CD4-positive, alpha-beta memory T cell (primary cell): ENCODE measurements around the gene TOLLIP. TPM values are rescaled to one million over a fixed set of nuclear protein-coding genes. Genes with fewer than 3 reads are reported as not detected.
A peak's percentile ranks its signal among the peaks of the same experiment; 100 is the strongest.

ENCODE experiments used
- CTCF ChIA-PET: fragments of 350-600 bp; sonication (Branson Sonifier 250); formaldehyde crosslinking; loops from one replicate; lab custom pipeline; 2021; ENCODE audit warnings: inconsistent platforms; ENCODE audit not compliant: partially characterized antibody; lab: Charles Lee
- POLR2A ChIA-PET: fragments of 350-600 bp; sonication (Branson Sonifier 250); formaldehyde crosslinking; loops from one replicate; lab custom pipeline; 2021; ENCODE audit not compliant: partially characterized antibody; lab: Charles Lee
- DNase-seq, 5 donors: peaks; one replicate each; pipeline versions ENCODE4 v3.0.0 to v3.0.0-alpha.2; 2020 to 2022; ENCODE audit warnings: mixed read lengths in 1 of 5
- H3K27ac ChIP-seq: one replicate; pipeline ENCODE4 v1.7.0; 2013; ENCODE audit warnings: low read depth, low read length
- H3K27me3 ChIP-seq: 2 replicates; pipeline ENCODE4 v1.7.0; 2013; ENCODE audit warnings: mild to moderate bottlenecking, low read length, moderate library complexity; ENCODE audit not compliant: insufficient read depth
- H3K36me3 ChIP-seq: 2 replicates; pipeline ENCODE4 v1.7.0; 2013; ENCODE audit warnings: mild to moderate bottlenecking, low read length, moderate library complexity; ENCODE audit not compliant: insufficient read depth
- H3K4me1 ChIP-seq: 2 replicates; pipeline ENCODE4 v1.7.0; 2013; ENCODE audit warnings: mild to moderate bottlenecking, low read length, moderate library complexity; ENCODE audit not compliant: insufficient read depth
- H3K4me3 ChIP-seq, 2 donors: one replicate each; pipeline ENCODE4 v1.7.0; 2013; ENCODE audit warnings: low read length in 2 of 2, mild to moderate bottlenecking in 1 of 2
- H3K9me3 ChIP-seq, 2 donors: one replicate each; pipeline ENCODE4 v1.7.0; 2013; ENCODE audit warnings: low read length in 2 of 2, control low read depth in 1 of 2; ENCODE audit not compliant: control insufficient read depth in 1 of 2
- H3K27ac Mint-ChIP-seq, 7 donors: one replicate each; pipeline ENCODE4 v1.8.0; 2020 to 2021; ENCODE audit warnings: mixed read lengths in 7 of 7, mild to moderate bottlenecking in 6 of 7, inconsistent platforms in 3 of 7, moderate library complexity in 3 of 7
- H3K27me3 Mint-ChIP-seq, 2 donors: one replicate each; pipeline ENCODE4 v1.8.0; 2020 to 2021; ENCODE audit warnings: mixed read lengths in 2 of 2
- H3K36me3 Mint-ChIP-seq, 2 donors: one replicate each; pipeline ENCODE4 v1.8.0; 2020 to 2021; ENCODE audit warnings: mixed read lengths in 2 of 2, inconsistent platforms in 1 of 2, mild to moderate bottlenecking in 1 of 2
- H3K4me1 Mint-ChIP-seq, 4 donors: one replicate each; pipeline ENCODE4 v1.8.0; 2020 to 2021; ENCODE audit warnings: mixed read lengths in 4 of 4, mild to moderate bottlenecking in 1 of 4
- H3K4me3 Mint-ChIP-seq, 8 donors: one replicate each; pipeline ENCODE4 v1.8.0; 2020 to 2021; ENCODE audit warnings: mixed read lengths in 8 of 8, mild to moderate bottlenecking in 7 of 8, moderate library complexity in 6 of 8, inconsistent platforms in 3 of 8
- H3K9me3 Mint-ChIP-seq, 8 donors: one replicate each; pipeline ENCODE4 v1.8.0; 2020 to 2021; ENCODE audit warnings: mixed read lengths in 8 of 8, mild to moderate bottlenecking in 5 of 8, inconsistent platforms in 3 of 8, moderate library complexity in 1 of 8
- intact Hi-C: fragments of 100-400 bp; cut with micrococcal nuclease; formaldehyde crosslinking; loops from one replicate; pipeline ENCODE4 v1.15.1; 2023
- polyA plus RNA-seq, 2 donors: library from polyadenylated mRNA; unstranded; fragments of 300-500 nt; fragmentation: Illumina TruSeq; gene quantifications; one replicate each; pipeline ENCODE4 v1.2.3, GENCODE V29; 2021
- total RNA-seq, 2 experiments: library from RNA; stranded (reverse); gene quantifications; one replicate each; pipeline ENCODE4 v1.2.3, GENCODE V29; 2021

The TOLLIP gene
- total and polyA plus RNA-seq, 4 experiments from 2014 or later = 29.8 to 51.4 (median 41.7) TPM

DNA sequence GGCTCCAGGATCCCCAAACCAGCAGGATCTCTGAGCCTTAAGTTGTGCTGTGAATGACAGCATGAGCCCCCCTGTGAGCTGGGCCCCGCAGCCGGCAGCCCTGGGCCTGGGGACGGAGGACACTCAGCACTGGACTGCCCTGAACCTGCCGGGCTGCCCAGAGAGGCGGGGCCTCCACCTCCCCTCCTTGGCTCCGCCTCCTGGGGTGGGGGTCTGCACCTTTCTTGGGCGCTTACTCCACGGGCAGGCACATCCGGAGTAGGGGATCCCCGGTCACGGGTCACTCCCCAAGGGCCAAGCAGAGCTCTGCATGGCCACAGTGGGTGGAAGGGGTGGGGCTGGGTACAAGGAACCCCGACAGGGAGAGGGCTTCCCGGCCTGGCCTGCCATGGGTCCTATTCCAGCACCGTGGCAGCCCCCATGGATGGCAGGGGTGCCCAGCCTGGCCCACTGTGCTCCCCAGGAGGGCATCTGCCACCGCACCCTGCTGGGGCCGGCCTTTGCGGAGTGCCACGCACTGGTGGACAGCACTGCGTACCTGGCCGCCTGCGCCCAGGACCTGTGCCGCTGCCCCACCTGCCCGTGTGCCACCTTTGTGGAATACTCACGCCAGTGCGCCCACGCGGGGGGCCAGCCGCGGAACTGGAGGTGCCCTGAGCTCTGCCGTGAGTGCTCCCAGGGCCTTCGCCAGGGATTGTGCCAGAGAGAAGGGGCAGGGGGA, 81.2 kb downstream of the TOLLIP start:
- H3K4me1 Mint-ChIP-seq = no peaks in the 10 kb centered on the region

DNA sequence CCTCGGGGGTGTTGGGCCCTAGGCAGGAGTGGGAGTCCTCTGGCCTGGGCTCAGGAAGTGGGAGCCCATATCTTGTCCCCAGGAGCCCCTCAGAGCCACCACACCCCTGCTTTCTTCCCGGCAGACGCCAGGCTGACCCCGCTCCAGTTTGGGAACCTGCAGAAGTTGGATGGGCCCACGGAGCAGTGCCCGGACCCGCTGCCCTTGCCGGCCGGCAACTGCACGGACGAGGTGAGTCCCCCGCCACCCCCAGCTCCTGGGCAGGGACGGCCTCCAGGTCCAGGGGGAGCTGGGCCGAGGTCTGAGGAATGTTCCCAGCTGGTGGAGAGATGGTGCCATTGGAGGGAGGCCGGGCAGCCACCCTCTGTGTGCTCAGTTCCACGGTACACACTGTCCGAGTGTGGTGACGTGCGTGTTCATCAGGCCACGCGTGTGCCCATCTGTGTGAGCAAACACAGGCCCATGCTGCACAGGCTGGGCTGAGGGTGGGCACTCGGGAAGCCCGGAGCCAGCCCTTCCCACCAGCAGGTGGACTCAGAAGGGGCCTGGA, 81.8 kb downstream of the TOLLIP start:
- CTCF ChIA-PET = no interaction called here
- intact Hi-C loops = no loop called here

More for the DNA sequence above, 81.2 kb downstream of the TOLLIP start:
- Mint-ChIP-seq H3K4me3 (no peak overlapping the region), H3K27ac (no peak overlapping the region), H3K9me3 (no peaks in the 10 kb centered on the region), H3K36me3 (no peaks in the 10 kb centered on the region), H3K27me3 (peaks cover 0 to 2% of the 10 kb centered on the region in 2 donors)
- Histone ChIP-seq H3K4me1 (no peaks in the 10 kb centered on the region), H3K9me3 (no peaks in the 10 kb centered on the region), H3K27me3 (no peaks in the 10 kb centered on the region), H3K4me3 (no peak overlapping the region), H3K36me3 (no peaks in the 10 kb centered on the region), H3K27ac (no peak overlapping the region)
- POLR2A ChIA-PET = no interaction called here
- intact Hi-C loops = no loop called here
- CTCF ChIA-PET = no interaction called here
- DNase-seq = peak in 1 of 5 donors; percentile 13

DNA sequence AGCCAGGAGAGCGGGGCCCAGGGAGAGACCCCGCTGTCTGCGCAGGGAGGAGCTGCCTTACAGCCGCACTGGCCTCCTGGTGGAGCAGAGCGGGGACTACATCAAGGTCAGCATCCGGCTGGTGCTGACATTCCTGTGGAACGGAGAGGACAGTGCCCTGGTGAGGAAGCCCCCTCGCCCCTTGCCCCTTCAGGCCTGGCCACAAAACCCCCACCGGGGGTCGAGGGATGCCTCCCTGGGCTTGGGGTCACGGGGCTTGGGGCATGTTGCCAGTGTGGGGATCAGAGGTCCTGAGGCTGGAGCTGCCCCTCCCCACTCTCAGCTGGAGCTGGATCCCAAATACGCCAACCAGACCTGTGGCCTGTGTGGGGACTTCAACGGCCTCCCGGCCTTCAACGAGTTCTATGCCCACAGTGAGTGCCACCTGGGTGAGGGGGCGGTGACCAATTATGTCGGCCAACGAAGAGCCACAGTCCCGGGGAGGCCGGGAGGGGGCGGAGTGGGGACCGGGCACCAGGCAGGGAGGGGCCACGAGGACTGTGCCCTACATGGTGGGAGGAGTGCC, 82.4 kb downstream of the TOLLIP start:
- no peaks in the 10 kb centered on the region for H3K36me3 ChIP-seq
- no peak overlapping the region for H3K27ac Mint-ChIP-seq
- H3K27ac ChIP-seq = no peak overlapping the region
- ChIA-PET POLR2A (no interaction called here), CTCF (no interaction called here)
- no peaks in the 10 kb centered on the region for H3K4me1 Mint-ChIP-seq
- H3K9me3 ChIP-seq = no peaks in the 10 kb centered on the region
- no peaks in the 10 kb centered on the region for H3K4me1 ChIP-seq
- intact Hi-C loops = no loop called here
- H3K27me3 ChIP-seq = no peaks in the 10 kb centered on the region
- no peaks in the 10 kb centered on the region for H3K9me3 Mint-ChIP-seq
- no peak overlapping the region for H3K4me3 Mint-ChIP-seq
- no peak overlapping the region for H3K4me3 ChIP-seq
- peak in 1 of 5 donors; percentile 12 for DNase-seq
- H3K27me3 Mint-ChIP-seq = peaks cover 0 to 2% of the 10 kb centered on the region in 2 donors
- H3K36me3 Mint-ChIP-seq = no peaks in the 10 kb centered on the region

More for the DNA sequence above, 81.8 kb downstream of the TOLLIP start:
- H3K36me3 ChIP-seq = no peaks in the 10 kb centered on the region
- no peaks in the 10 kb centered on the region for H3K4me1 ChIP-seq
- Mint-ChIP-seq H3K27ac (no peak overlapping the region), H3K4me3 (no peak overlapping the region), H3K36me3 (no peaks in the 10 kb centered on the region), H3K4me1 (no peaks in the 10 kb centered on the region), H3K27me3 (peaks cover 0 to 2% of the 10 kb centered on the region in 2 donors), H3K9me3 (no peaks in the 10 kb centered on the region)
- H3K27me3 ChIP-seq = no peaks in the 10 kb centered on the region
- H3K4me3 ChIP-seq = no peak overlapping the region
- no peak overlapping the region for H3K27ac ChIP-seq
- H3K9me3 ChIP-seq = no peaks in the 10 kb centered on the region
- POLR2A ChIA-PET = no interaction called here
- DNase-seq = peak in 1 of 5 donors; percentile 25

DNA sequence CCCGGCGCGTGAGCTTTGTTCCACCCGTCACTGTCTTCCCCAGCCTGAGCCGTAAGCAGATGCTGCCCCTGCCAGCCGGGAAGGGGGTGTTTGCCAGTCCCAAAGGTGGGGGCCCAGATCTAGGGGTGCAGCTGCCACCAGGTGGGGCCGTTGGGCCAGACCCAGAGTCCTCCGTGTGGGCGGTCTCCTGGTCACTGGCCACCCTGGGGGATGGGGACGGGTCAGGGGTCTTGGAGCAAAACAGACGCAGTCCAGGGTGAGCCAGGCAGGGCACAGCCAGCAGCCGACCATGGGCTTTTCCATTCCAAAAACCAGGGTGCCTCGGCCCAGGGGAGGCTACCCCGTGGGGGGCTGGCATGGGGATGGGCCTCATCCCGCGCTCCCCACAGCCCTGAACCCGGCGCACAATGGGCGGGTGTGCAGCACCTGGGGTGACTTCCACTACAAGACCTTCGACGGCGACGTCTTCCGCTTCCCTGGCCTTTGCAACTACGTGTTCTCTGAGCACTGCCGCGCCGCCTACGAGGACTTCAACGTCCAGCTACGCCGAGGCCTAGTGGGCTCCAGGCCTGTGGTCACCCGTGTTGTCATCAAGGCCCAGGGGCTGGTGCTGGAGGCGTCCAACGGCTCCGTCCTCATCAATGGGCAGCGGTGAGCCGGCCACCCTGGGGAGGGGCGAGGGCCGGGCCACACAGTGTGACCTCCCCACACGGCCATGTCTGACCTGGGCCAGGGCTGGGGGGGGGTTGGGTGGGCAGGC, 83.0 kb downstream of the TOLLIP start:
- Histone ChIP-seq H3K36me3 (no peaks in the 10 kb centered on the region), H3K4me3 (no peak overlapping the region), H3K27ac (no peak overlapping the region), H3K4me1 (no peaks in the 10 kb centered on the region), H3K9me3 (no peaks in the 10 kb centered on the region), H3K27me3 (no peaks in the 10 kb centered on the region)
- ChIA-PET CTCF (no interaction called here), POLR2A (no interaction called here)
- DNase-seq = peak in 1 of 5 donors; percentile 24
- Mint-ChIP-seq H3K27me3 (peaks cover 0 to 2% of the 10 kb centered on the region in 2 donors), H3K27ac (no peak overlapping the region), H3K4me1 (no peaks in the 10 kb centered on the region), H3K4me3 (no peak overlapping the region), H3K36me3 (no peaks in the 10 kb centered on the region), H3K9me3 (no peaks in the 10 kb centered on the region)
- intact Hi-C loops = no loop called here

DNA sequence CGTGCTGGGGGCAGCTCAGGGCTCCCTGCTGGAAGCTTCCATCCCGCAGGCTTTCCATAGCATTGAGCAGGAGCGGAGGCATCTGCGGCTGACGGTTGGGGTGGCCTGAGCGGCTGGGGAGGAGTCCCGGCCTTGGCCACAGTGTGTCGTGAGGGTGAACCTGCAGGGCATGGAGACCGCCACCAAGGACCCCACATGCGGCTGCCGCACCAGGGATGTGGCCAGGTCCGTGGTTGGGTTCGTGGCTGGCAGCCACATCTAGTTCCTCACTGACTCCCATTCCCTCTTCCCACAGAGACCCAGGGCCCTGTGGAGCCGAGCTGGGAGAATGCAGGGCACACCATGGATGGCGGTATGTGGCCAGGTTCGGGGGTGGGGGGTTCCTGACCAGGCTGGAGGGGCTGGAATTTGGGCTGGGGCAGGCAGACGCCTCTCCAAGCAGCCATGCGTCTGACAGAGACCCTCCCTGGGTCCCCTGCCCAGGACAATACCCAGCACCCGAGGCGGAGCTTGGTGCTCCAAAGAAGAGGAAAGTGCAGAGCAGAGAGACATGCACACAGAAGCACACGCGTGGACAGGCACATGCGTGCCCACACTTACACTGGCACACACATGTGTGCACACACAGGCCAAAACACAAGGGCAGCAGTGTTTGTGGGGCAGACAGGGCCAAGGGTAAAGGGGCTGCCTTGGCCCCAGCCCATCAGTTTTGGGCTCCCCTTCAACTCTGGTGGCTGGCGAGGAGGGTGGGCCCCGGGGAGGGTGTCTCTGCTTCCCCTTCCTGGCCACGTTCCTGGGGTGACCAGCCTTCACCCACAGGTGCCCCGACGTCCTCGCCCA, 83.8 kb downstream of the TOLLIP start:
- H3K4me1 Mint-ChIP-seq = no peaks in the 10 kb centered on the region
- DNase-seq = peak in 1 of 5 donors; percentile 8
- ChIA-PET CTCF (no interaction called here), POLR2A (no interaction called here)
- H3K36me3 Mint-ChIP-seq = no peaks in the 10 kb centered on the region
- Histone ChIP-seq H3K36me3 (no peaks in the 10 kb centered on the region), H3K9me3 (no peaks in the 10 kb centered on the region), H3K27me3 (no peaks in the 10 kb centered on the region), H3K4me1 (no peaks in the 10 kb centered on the region), H3K4me3 (no peak overlapping the region), H3K27ac (no peak overlapping the region)
- H3K4me3 Mint-ChIP-seq = no peak overlapping the region
- intact Hi-C loops = no loop called here
- peaks cover 2% of the 10 kb centered on the region in 2 donors for H3K27me3 Mint-ChIP-seq
- no peaks in the 10 kb centered on the region for H3K9me3 Mint-ChIP-seq
- no peak overlapping the region for H3K27ac Mint-ChIP-seq

DNA sequence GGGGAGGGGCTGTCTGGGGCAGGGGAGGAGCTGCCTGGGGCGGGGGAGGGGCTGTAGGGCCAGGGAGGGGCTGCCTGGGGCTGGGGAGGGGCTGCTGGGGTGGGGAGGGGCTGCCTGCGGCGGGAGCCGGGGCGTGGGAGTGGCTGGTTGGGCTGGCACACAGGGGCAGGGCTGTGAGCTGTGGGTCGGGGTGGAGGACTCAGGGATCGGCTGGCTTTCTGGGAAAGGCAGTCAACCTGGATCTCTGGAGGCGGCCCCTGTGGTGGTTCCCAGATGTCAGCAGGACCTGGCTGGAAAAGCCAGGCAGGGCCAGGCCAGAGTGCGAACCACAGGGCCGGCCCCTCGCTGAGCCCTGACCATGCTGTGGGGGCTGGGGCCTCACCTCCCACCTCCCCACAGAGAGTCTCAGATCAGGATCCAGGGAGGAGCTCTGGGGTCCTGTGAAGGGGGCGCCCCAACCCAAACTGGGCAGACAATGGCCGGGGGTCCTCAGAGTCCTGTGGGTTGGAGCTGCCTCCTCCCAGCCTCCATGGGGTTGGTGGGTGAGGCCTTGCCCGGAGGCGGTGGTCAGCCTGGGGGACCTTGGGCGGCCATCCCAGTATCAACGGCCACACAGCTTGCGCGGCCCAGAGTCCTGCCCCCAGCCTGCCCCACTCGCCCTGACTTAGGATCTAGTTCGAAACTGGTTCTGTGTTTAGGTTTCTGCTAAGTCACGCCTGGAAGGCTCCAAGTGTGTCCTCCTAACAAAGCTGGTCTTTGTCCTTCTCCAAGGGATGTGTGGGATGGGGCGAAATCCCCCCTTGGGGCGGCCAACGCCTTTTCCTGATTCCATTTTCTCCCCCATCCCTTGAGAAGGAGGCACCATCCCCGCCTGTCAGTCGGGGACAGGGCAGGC, 84.7 kb downstream of the TOLLIP start:
- H3K9me3 ChIP-seq = no peaks in the 10 kb centered on the region
- no peaks in the 10 kb centered on the region for H3K27me3 ChIP-seq
- POLR2A ChIA-PET = no interaction called here
- H3K4me1 ChIP-seq = no peaks in the 10 kb centered on the region
- no peaks in the 10 kb centered on the region for H3K9me3 Mint-ChIP-seq
- no peak overlapping the region for H3K27ac ChIP-seq
- no peaks in the 10 kb centered on the region for H3K4me1 Mint-ChIP-seq
- peaks cover 2 to 3% of the 10 kb centered on the region in 2 donors for H3K27me3 Mint-ChIP-seq
- H3K27ac Mint-ChIP-seq = no peak overlapping the region
- no peak overlapping the region for H3K4me3 ChIP-seq
- H3K36me3 Mint-ChIP-seq = no peaks in the 10 kb centered on the region
- CTCF ChIA-PET = no interaction called here
- intact Hi-C loops = no loop called here
- peak in 1 of 5 donors; percentile 29 for DNase-seq
- no peaks in the 10 kb centered on the region for H3K36me3 ChIP-seq
- no peak overlapping the region for H3K4me3 Mint-ChIP-seq
